OCI-M1 (cell line): ENCODE data around the gene NTSR2.
A peak's percentile ranks its signal among the peaks of the same experiment; 100 is the strongest.
"Not testable (repeated sequence)": the region's sequence is repeated elsewhere in the genome, so short reads cannot be mapped to it uniquely, and the experiment has no call there.

ENCODE experiments used
- DNase-seq: peaks from one replicate; lab custom pipeline; 2025; lab: John Stamatoyannopoulos, UW

The NTSR2 gene

GRCh38 chr2:11679486-11680181, 9.6 kb upstream of the NTSR2 start:
- DNase-seq: no peak

DNA sequence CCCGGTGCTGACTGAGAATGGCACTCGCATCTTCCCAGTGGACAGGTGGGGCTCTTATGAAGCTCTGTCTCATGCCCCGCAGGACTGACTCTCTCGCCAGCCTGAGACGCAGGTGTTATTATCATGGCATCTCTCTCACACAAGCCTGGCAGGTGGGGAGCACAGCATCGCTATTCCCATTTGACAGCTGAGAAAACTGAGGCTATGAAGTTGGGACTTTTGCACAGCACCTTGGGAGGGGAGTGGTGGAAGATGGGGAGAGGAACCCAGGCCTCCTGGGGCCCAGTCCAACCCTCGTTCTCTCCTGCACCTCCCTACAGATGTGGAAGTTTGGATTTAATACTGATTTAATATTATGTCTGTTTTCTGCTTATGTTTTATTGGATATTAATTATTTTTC, 9.0 kb upstream of the NTSR2 start:
- DNase-seq: no peak

- no peak for DNase-seq
Observed at GRCh38 chr2:11678306-11678960, 8.4 kb upstream of the NTSR2 start.

GRCh38 chr2:11677136-11678055, 7.4 kb upstream of the NTSR2 start:
- no peak for DNase-seq

- DNase-seq: no peak
Observed at GRCh38 chr2:11676640-11677039, 6.6 kb upstream of the NTSR2 start.

DNA sequence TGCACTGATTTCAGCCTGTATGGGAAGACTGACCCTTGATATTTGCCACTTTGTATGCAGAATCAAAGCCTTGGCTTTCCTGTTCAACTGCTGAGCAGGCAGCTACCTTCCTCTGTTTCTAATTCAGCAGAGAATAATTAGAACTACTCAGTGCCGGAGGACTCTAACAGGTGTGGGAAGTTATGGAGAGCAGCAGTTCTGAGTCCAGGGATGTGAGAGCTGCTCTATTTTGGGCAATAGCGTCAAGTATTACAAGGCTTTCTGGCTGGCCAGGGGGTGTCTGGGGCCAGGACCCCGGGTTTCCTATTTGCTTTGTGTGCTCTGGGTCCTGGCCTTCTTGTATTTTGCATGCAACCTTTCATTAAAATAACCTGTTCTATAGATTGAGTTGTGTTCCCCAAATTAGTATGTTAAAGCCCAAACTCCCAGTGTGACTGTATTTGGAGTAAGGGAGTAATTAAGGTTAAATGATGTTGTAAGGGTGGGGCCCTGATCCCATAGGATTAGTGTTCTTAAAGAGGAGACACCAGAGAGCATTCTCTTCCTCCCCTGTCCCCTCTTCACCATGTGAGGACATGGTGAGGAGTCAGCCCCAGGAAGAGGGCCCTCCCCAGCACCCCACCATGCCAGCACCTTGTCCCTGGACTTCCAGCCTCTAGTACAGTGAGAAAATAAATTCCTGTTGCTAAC, 5.6 kb upstream of the NTSR2 start:
- DNase-seq: no peak

GRCh38 chr2:11674983-11675382, 5.0 kb upstream of the NTSR2 start:
- no peak for DNase-seq

- DNase-seq: peak; percentile 9
Observed at GRCh38 chr2:11672407-11672806, 2.4 kb upstream of the NTSR2 start.

GRCh38 chr2:11667866-11668637, 1.9 kb downstream of the NTSR2 start:
- DNase-seq: no peak

DNA sequence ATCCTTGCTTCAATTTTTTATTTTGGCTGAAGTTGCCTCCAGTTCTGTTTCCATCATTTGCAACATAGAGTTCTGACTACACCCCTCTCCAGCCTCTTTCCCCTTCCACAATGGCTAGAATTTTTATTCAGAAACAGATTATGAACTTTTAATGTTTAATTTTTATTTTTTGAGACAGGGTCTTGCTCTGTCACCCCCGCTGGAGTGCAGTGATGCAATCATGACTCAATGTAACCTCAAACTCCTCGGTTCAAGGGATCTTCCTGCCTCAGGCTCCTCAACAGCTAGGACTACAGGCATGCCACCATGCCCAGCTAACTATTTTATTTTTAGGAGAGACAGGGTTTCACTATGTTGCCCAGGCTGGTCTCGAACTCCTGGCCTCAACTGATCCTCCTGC, 2.8 kb downstream of the NTSR2 start:
- no peak for DNase-seq

DNA sequence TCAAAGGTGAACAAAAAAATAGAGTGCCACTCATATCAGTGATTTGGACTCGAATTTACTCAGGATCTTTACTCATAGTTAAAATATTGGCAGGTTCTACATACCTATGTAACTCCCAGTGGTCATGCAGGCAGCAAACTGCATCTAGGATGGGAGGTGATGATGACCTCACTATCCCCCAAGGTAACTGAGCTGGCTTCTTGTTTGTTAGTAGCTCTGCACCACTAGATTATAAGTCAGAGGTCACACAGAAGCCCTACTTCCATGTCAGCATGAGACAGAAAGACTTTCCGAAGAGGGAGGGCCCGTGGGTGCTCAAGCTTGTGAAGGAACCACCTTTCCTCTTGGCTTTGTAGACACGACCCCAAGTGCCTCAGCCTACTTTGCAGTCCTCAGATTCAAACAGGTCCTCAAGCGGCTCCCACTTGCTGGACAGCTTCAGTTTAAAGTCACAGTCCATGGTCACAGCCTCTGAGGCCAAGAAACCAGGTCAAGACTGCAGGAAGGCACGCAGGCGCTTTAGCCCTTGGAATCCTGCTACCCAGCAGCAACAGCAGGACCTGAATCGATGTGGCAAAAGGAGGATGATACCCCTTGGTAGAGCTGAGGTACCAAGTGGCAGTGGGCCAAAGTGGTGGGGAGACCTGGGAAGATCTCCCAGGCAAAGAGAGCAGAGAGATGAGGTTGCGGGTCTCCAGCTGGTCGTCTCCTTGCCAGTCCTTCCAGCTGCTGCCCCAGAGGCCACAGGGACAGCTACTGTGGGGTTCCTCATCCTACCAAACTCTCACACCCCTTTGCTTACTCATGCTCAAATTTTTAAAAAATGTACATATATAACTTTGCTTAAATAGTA, 4.3 kb downstream of the NTSR2 start:
- no peak for DNase-seq

- no peak for DNase-seq
Observed at GRCh38 chr2:11665028-11665427, 5.0 kb downstream of the NTSR2 start.

- DNase-seq: no peak
Observed at GRCh38 chr2:11663427-11663826, 6.6 kb downstream of the NTSR2 start.

GRCh38 chr2:11662882-11663281, 7.1 kb downstream of the NTSR2 start:
- no peak for DNase-seq

GRCh38 chr2:11661891-11662435, 8.0 kb downstream of the NTSR2 start:
- no peak for DNase-seq

DNA sequence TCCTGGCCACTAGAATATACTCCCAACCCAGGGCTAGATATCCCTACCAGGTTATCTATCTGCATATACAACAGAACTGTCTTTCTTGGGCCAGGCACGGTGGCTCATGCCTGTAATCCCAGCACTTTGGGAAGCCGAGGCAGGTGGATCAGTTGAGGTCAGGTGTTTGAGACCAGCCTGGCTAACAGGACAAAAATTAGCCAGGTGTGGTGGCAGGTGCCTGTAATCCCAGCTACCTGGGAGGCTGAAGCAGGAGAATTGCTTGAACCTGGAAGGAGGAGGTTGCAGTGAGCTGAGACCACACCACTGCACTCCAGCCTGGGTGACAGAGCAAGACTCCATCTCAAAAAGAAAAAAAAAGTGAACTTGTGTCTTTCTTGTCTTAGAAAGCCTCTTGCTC, 9.6 kb downstream of the NTSR2 start:
- DNase-seq: not testable (repeated sequence)

DNA sequence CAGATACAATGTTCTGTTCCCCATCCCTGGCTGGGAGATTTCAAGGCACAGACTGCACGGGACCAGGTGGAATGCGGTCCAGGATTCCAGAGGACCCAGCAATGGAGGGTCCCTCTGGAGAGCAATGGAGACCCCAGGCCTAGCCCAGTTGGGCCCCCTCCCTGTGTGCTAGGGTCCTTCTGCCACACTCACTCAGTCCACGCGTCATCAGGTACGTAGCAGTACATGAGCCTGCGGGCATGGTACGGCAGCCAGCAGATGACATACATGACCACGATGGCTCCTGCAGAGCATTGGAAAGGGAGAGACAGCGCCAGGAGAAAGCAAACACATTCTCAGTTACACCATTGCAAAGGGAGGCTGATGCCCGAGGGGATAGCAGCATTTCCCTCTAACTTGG, 10.1 kb downstream of the NTSR2 start:
- no peak for DNase-seq

- DNase-seq: no peak
Observed at GRCh38 chr2:11659115-11659475, 10.9 kb downstream of the NTSR2 start.

DNA sequence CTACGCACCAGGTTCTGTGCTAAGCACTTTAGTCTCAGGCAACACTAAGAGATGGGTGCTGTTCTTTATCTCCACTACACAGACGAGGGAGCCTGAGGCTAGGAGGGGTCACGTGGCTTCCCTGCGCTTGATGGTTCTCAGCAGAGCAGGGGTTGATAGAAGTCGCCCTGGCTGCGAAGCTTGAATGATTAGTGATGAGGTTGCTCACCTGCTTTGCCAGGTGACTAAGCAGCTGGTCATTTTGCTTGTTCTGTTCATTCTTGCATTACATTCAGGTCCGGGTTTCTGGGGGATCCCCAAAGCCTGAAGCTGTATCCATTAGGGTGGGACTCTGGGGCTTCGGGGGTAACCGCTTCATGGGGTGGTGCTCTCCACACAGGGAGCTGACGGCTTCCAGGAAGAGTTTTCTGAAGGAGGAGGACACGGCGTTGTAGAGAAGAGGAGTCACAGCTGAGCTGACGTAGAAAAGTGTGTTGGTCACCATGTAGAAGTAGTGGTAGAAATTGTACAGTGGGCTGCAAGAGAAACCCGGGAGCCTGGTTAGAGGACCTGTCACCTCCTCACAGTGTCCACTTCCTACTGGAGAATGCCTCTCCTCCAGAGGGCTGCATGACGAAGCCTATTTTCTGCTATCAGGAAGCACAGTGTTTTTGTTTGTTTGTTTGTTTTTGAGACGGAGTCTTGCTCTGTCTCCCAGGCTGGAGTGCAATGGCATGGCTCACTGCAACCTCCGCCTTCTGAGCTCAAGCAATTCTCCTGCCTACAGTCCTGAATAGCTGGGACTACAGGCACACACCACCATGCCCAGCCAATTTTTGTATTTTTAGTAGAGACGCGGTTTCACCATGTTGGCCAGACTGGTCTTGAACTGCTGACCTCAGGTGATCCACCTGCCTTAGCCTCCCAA, 11.5 kb downstream of the NTSR2 start:
- peak; percentile 45 for DNase-seq
